Suprapubic skin (tissue), 3 donors: ENCODE data around the gene CBFA2T3.

Experiments used
- CTCF ChIP-seq, 2 donors: fragments of 200-600 bp in 1 of 2; fragments of 450-650 bp in 1 of 2; sonication (generic) in 1 of 2; IDR thresholded peaks; one replicate each; pipeline ENCODE4 v1.5.1; 2016 to 2019; ENCODE audit warnings: antibody characterized with exemption in 2 of 2, mild to moderate bottlenecking in 1 of 2, moderate library complexity in 1 of 2
- POLR2A ChIP-seq, 2 donors: fragments of 450-650 bp; IDR thresholded peaks; one replicate each; pipeline ENCODE4 v1.6.1; 2017; ENCODE audit warnings: antibody characterized with exemption in 2 of 2, mild to moderate bottlenecking in 2 of 2, moderate library complexity in 2 of 2

- no peak for TF ChIP-seq POLR2A (IDR thresholded peaks at IDR 0.05)
- TF ChIP-seq CTCF (IDR thresholded peaks at IDR 0.05): no peak
These were observed 21.1 kb downstream of the CBFA2T3 start for GRCh38 chr16:88955906-88956305.
